Sigmoid colon (tissue), 4 donors: Measurements from ENCODE around the gene ATG3.

Experiments
- EP300 ChIP-seq, 4 donors: sonication (generic); formaldehyde crosslinking; IDR thresholded peaks; one replicate each; pipeline ENCODE4 v1.6.1; 2017; ENCODE audit warnings: antibody characterized with exemption in 4 of 4
- POLR2AphosphoS5 ChIP-seq, 4 donors: sonication (generic); formaldehyde crosslinking; IDR thresholded peaks; one replicate each; pipeline ENCODE4 v1.6.1; 2017; ENCODE audit warnings: antibody characterized with exemption in 4 of 4
- TF ChIP-seq, protein P1 (sequence below), 4 experiments: fragments of 450-650 bp in 3 of 4; fragments of 200-600 bp in 1 of 4; IDR thresholded peaks; one replicate each; pipeline ENCODE4 v1.5.1; 2016 to 2019; ENCODE audit warnings: antibody characterized with exemption in 4 of 4, mild to moderate bottlenecking in 3 of 4, moderate library complexity in 2 of 4

DNA sequence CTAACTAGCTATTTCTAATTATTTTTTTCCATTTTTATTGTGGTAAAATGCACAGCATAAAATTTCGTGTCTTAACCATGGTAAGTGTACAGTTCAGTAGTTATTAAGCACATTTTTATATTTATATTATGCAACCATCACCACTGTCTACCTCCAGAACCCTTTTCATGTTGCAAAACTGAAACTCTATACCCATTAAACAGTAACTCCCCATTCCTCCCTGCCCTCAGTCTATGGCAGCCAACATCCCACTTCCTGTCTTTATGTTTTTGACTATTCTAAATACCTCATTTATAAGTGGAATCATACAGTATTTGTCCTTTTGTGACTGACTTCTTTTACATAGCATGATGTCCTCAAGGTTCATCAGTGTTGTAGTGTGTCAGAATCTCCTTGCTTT is 25.6 kb upstream of the ATG3 start:
- no peak for TF ChIP-seq EP300 (IDR thresholded peaks at IDR 0.05)
- TF ChIP-seq, protein P1, sequence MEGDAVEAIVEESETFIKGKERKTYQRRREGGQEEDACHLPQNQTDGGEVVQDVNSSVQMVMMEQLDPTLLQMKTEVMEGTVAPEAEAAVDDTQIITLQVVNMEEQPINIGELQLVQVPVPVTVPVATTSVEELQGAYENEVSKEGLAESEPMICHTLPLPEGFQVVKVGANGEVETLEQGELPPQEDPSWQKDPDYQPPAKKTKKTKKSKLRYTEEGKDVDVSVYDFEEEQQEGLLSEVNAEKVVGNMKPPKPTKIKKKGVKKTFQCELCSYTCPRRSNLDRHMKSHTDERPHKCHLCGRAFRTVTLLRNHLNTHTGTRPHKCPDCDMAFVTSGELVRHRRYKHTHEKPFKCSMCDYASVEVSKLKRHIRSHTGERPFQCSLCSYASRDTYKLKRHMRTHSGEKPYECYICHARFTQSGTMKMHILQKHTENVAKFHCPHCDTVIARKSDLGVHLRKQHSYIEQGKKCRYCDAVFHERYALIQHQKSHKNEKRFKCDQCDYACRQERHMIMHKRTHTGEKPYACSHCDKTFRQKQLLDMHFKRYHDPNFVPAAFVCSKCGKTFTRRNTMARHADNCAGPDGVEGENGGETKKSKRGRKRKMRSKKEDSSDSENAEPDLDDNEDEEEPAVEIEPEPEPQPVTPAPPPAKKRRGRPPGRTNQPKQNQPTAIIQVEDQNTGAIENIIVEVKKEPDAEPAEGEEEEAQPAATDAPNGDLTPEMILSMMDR (IDR thresholded peaks at IDR 0.05), result no peak
- no peak for TF ChIP-seq POLR2AphosphoS5 (IDR thresholded peaks at IDR 0.05)
